IMR-90 (cell line): Measurements from ENCODE around the gene ABCF3. TPM values are rescaled to one million over a fixed set of nuclear protein-coding genes. Genes with fewer than 3 reads are reported as not detected.

Experiments
- ATAC-seq: fragments of 200-7000 bp; cut with Tn5 transposase; 2 replicates; pipeline ENCODE4 v1.9.1; 2020; ENCODE audit warnings: low read depth, mild to moderate bottlenecking, moderate library complexity
- BruUV-seq: library from RNA; stranded (reverse); fragments of 400-500 nt; replicated peaks from 2 replicates; lab custom pipeline; 2021; lab: Mats Ljungman, UMichigan
- CTCF ChIA-PET: fragments of 300-600 bp; formaldehyde crosslinking; extraction: SDS; loops from one replicate; lab custom pipeline; 2021; ENCODE audit warnings: antibody characterized with exemption; lab: Yijun Ruan, JAX
- POLR2A ChIA-PET: fragments of 300-600 bp; sonication (Branson Sonifier 250); formaldehyde crosslinking; loops from one replicate; lab custom pipeline; 2022; ENCODE audit warnings: antibody characterized with exemption; ENCODE audit not compliant: unreplicated experiment; lab: Charles Lee
- DNase-seq: peaks from one replicate; pipeline ENCODE4 v3.0.0; 2013
- H2AFZ ChIP-seq: replicated peaks from 2 replicates; pipeline ENCODE3; 2013; ENCODE audit warnings: low read length, mild to moderate bottlenecking; ENCODE audit not compliant: poor library complexity
- H2AK5ac ChIP-seq: 2 replicates; pipeline ENCODE4 v1.6.1; 2013; ENCODE audit warnings: low read depth, low read length, inconsistent platforms
- H2AK9ac ChIP-seq: replicated peaks from 2 replicates; pipeline ENCODE3; 2013; ENCODE audit warnings: mild to moderate bottlenecking, low read depth, low read length, moderate library complexity; ENCODE audit not compliant: poor library complexity
- H2BK120ac ChIP-seq: 2 replicates; pipeline ENCODE4 v1.6.1; 2013; ENCODE audit warnings: low read depth, low read length, inconsistent platforms
- H2BK15ac ChIP-seq: 3 replicates; pipeline ENCODE4 v1.6.1; 2013; ENCODE audit warnings: low read depth, low read length, inconsistent platforms
- H2BK20ac ChIP-seq: 2 replicates; pipeline ENCODE4 v1.6.1; 2013; ENCODE audit warnings: low read depth, mild to moderate bottlenecking, inconsistent platforms, low read length, moderate library complexity
- H2BK5ac ChIP-seq: 2 replicates; pipeline ENCODE4 v1.6.1; 2013; ENCODE audit warnings: mild to moderate bottlenecking, low read depth, low read length, inconsistent platforms; ENCODE audit not compliant: poor library complexity, severe bottlenecking
- H3K14ac ChIP-seq: replicated peaks from 2 replicates; pipeline ENCODE4 v1.6.1; 2013; ENCODE audit warnings: low read depth, low read length, inconsistent platforms
- H3K18ac ChIP-seq: 2 replicates; pipeline ENCODE4 v1.6.1; 2013; ENCODE audit warnings: low read depth, low read length, control low read depth
- H3K23ac ChIP-seq: 2 replicates; pipeline ENCODE4 v1.6.1; 2013; ENCODE audit warnings: low read depth, low read length, inconsistent platforms
- H3K27ac ChIP-seq: 2 replicates; pipeline ENCODE4 v1.5.1; 2013; ENCODE audit warnings: mild to moderate bottlenecking, control low read depth, low read length; ENCODE audit not compliant: insufficient read depth
- H3K27me3 ChIP-seq: 2 replicates; pipeline ENCODE4 v1.6.1; 2013; ENCODE audit warnings: low read length; ENCODE audit not compliant: control insufficient read depth, insufficient read depth
- H3K36me3 ChIP-seq: 2 replicates; pipeline ENCODE4 v1.6.1; 2013; ENCODE audit warnings: low read length, mixed read lengths; ENCODE audit not compliant: control insufficient read depth, insufficient read depth
- H3K4ac ChIP-seq: 2 replicates; pipeline ENCODE4 v1.6.1; 2013; ENCODE audit warnings: low read depth, low read length, inconsistent platforms
- H3K4me1 ChIP-seq: 2 replicates; pipeline ENCODE4 v1.6.1; 2013; ENCODE audit warnings: low read length, mixed read lengths; ENCODE audit not compliant: control insufficient read depth, insufficient read depth
- H3K4me2 ChIP-seq: 2 replicates; pipeline ENCODE4 v1.6.1; 2013; ENCODE audit warnings: low read depth, mild to moderate bottlenecking, control low read depth, low read length, moderate library complexity
- H3K4me3 ChIP-seq: 2 replicates; pipeline ENCODE4 v1.5.1; 2013; ENCODE audit warnings: low read depth, mild to moderate bottlenecking, control low read depth, low read length, moderate library complexity; ENCODE audit not compliant: insufficient read depth
- H3K56ac ChIP-seq: 2 replicates; pipeline ENCODE4 v1.6.1; 2013; ENCODE audit warnings: low read length, inconsistent platforms; ENCODE audit not compliant: insufficient read depth; ENCODE audit errors: extremely low read depth
- H3K79me1 ChIP-seq, 2 experiments: 2 replicates each; pipeline ENCODE4 v1.6.1; 2013; ENCODE audit warnings: low read length in 2 of 2, inconsistent platforms in 1 of 2, low read depth in 1 of 2
- H3K9ac ChIP-seq: 2 replicates; pipeline ENCODE4 v1.6.1; 2013; ENCODE audit warnings: low read depth, low read length, control low read depth
- H3K9me1 ChIP-seq: 2 replicates; pipeline ENCODE4 v1.6.1; 2013; ENCODE audit warnings: low read length, inconsistent platforms; ENCODE audit not compliant: insufficient read depth
- H3K9me3 ChIP-seq: 2 replicates; pipeline ENCODE4 v1.6.1; 2013; ENCODE audit warnings: low read length; ENCODE audit not compliant: control insufficient read depth, insufficient read depth
- H4K20me1 ChIP-seq: 2 replicates; pipeline ENCODE4 v1.6.1; 2013; ENCODE audit warnings: low read length, inconsistent platforms; ENCODE audit not compliant: insufficient read depth
- H4K5ac ChIP-seq: 2 replicates; pipeline ENCODE4 v1.6.1; 2013; ENCODE audit warnings: mild to moderate bottlenecking, low read depth, low read length, control low read depth
- H4K8ac ChIP-seq, 2 experiments: 2 replicates each; pipeline ENCODE4 v1.6.1; 2013; ENCODE audit warnings: low read depth in 2 of 2, low read length in 2 of 2, control low read depth in 1 of 2, inconsistent platforms in 1 of 2
- H4K91ac ChIP-seq: 2 replicates; pipeline ENCODE4 v1.6.1; 2013; ENCODE audit warnings: low read depth, low read length, inconsistent platforms; ENCODE audit not compliant: insufficient read depth
- ELK1 ChIP-seq: fragments of 150-350 bp; IDR thresholded peaks from 2 replicates; pipeline ENCODE4 v1.6.1; 2016; ENCODE audit warnings: low read depth, mild to moderate bottlenecking, low read length, moderate library complexity, borderline replicate concordance
- WGBS, 2 experiments: methylation state at CpG; one replicate each; pipeline versions ENCODE4 v1.1.5 to v1.1.7; 2013; ENCODE audit warnings: missing lambda C conversion rate in 2 of 2; ENCODE audit not compliant: insufficient read length in 1 of 2; ENCODE audit errors: extremely low coverage in 2 of 2; 5-methylcytosine and 5-hydroxymethylcytosine counted together
- dilution Hi-C: fragments of 300-500 bp; cut with HindIII; formaldehyde crosslinking; loops from one replicate; pipeline ENCODE4 v1.14.3; 2018; ENCODE audit warnings: low sequenced_read_pairs; ENCODE audit not compliant: unreplicated experiment
- in situ Hi-C: fragments of 300-500 bp; cut with MboI; formaldehyde crosslinking; loops from 3 replicates; pipeline ENCODE4 v1.14.3; 2019; ENCODE audit warnings: low sequenced_read_pairs, inconsistent platforms, mixed read lengths
- intact Hi-C: fragments of 100-400 bp; cut with micrococcal nuclease; formaldehyde crosslinking; loops from 2 replicates; pipeline ENCODE4 v1.10.0; 2022
- polyA plus RNA-seq, 3 experiments: library from polyadenylated mRNA; depleted of rRNA; stranded (reverse); fragments of >200 nt; gene quantifications; 2 replicates each; pipeline ENCODE4 v1.2.3, GENCODE V29; 2012; ENCODE audit warnings: low replicate concordance in 1 of 3
- total RNA-seq: library from RNA; depleted of rRNA; stranded (reverse); fragments of >200 nt; gene quantifications from 2 replicates; pipeline ENCODE4 v1.2.3, GENCODE V29; 2012

The ABCF3 gene
- total and polyA plus RNA-seq, 2 of the 4 experiments (the other 2 are of a cell fraction), result 36.9 to 59.2 TPM

- no peak overlapping the region for H2AFZ ChIP-seq
- ATAC-seq (no peak), DNase-seq (no peak)
- WGBS, 2 experiments, result 90% methylated on average over 6 of the region's 10 CpGs; no CpG with 5 or more reads in 1 of the 2 experiments
- 0 out of 2 replicates have a peak, but pooled peaks cover 4% of the 10 kb centered on the region for H4K20me1 ChIP-seq
- no peaks in the 10 kb centered on the region for H3K9me3 ChIP-seq
- H3K27ac ChIP-seq, result no peak overlapping the region
- H3K14ac ChIP-seq, result no peak overlapping the region
- H3K23ac ChIP-seq, result no peak overlapping the region
- CTCF ChIA-PET, result no interaction called here
- in situ Hi-C loops (no loop called here), dilution Hi-C loops (no loop called here), intact Hi-C loops (no loop called here)
- no peak overlapping the region for H3K4me3 ChIP-seq
- H3K4ac ChIP-seq, result no peak overlapping the region
- H4K8ac ChIP-seq, result no peak overlapping the region
- H3K56ac ChIP-seq, result no peak overlapping the region
- no peak overlapping the region for H2BK20ac ChIP-seq
- no peak overlapping the region for H2BK5ac ChIP-seq
- peaks cover 17 to 28% of the 10 kb centered on the region in 2 experiments for H3K79me1 ChIP-seq
- POLR2A ChIA-PET, result no interaction called here
- no peak overlapping the region for H3K4me2 ChIP-seq
- no peak overlapping the region for H2AK5ac ChIP-seq
- H3K4me1 ChIP-seq, result no peaks in the 10 kb centered on the region
- H3K27me3 ChIP-seq, result no peaks in the 10 kb centered on the region
- H3K9me1 ChIP-seq, result peaks cover 8% of the 10 kb centered on the region; the same call in 1 of the 2 replicates
- BruUV-seq, result no TSS peak
- H4K91ac ChIP-seq, result no peak overlapping the region
- H3K36me3 ChIP-seq, result peaks cover 62% of the 10 kb centered on the region
- H3K18ac ChIP-seq, result no peak overlapping the region
- H2BK120ac ChIP-seq, result no peak overlapping the region
- no peak overlapping the region for H2AK9ac ChIP-seq
- H2BK15ac ChIP-seq, result no peak overlapping the region
- H4K5ac ChIP-seq, result no peak overlapping the region
- H3K9ac ChIP-seq, result no peak overlapping the region
- no peak for TF ChIP-seq ELK1
Measured at GRCh38 chr3:184192889-184193288, 6.9 kb downstream of the ABCF3 start.
